Ishikawa (cell line): ENCODE results near the gene TAS1R1.

Experiments
- CEBPB ChIP-seq: IDR thresholded peaks from 2 replicates; pipeline ENCODE4 v1.6.1; 2012
- CREB1 ChIP-seq: IDR thresholded peaks from 2 replicates; pipeline ENCODE4 v1.6.1; 2012; ENCODE audit warnings: low read depth
- EGR1 ChIP-seq: IDR thresholded peaks from 2 replicates; pipeline ENCODE4 v1.6.1; 2012
- EP300 ChIP-seq: IDR thresholded peaks from 2 replicates; pipeline ENCODE4 v1.6.1; 2012; ENCODE audit warnings: borderline replicate concordance
- FOXM1 ChIP-seq: IDR thresholded peaks from 2 replicates; pipeline ENCODE4 v1.6.1; 2012; ENCODE audit warnings: low read depth, borderline replicate concordance
- MAX ChIP-seq: IDR thresholded peaks from 2 replicates; pipeline ENCODE4 v1.6.1; 2012
- REST ChIP-seq: IDR thresholded peaks from 2 replicates; pipeline ENCODE4 v1.6.1; 2012; ENCODE audit warnings: low read depth, mild to moderate bottlenecking
- TAF1 ChIP-seq: IDR thresholded peaks from 2 replicates; pipeline ENCODE4 v1.6.1; 2012; ENCODE audit warnings: low read depth, mild to moderate bottlenecking
- TEAD4 ChIP-seq: IDR thresholded peaks from 2 replicates; pipeline ENCODE4 v1.6.1; 2012
- ZBTB7A ChIP-seq: IDR thresholded peaks from 2 replicates; pipeline ENCODE4 v1.6.1; 2012; ENCODE audit warnings: low read depth
- TF ChIP-seq, protein P1 (sequence below): IDR thresholded peaks from 2 replicates; pipeline ENCODE4 v1.6.1; 2012

- no peak for TF ChIP-seq EP300
- no peak for TF ChIP-seq CREB1
- TF ChIP-seq, protein P1, sequence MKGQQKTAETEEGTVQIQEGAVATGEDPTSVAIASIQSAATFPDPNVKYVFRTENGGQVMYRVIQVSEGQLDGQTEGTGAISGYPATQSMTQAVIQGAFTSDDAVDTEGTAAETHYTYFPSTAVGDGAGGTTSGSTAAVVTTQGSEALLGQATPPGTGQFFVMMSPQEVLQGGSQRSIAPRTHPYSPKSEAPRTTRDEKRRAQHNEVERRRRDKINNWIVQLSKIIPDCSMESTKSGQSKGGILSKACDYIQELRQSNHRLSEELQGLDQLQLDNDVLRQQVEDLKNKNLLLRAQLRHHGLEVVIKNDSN: no peak
- TF ChIP-seq CEBPB: no peak
- TF ChIP-seq FOXM1: no peak
- TF ChIP-seq ZBTB7A: no peak
- TF ChIP-seq MAX: no peak
- TF ChIP-seq REST: no peak
- no peak for TF ChIP-seq TAF1
- TF ChIP-seq TEAD4: no peak
- no peak for TF ChIP-seq EGR1
Observed at GRCh38 chr1:6521536-6521935, 33.6 kb upstream of the TAS1R1 start.
